Measurements from ENCODE around the gene TIFAB.

The TIFAB gene

DNA sequence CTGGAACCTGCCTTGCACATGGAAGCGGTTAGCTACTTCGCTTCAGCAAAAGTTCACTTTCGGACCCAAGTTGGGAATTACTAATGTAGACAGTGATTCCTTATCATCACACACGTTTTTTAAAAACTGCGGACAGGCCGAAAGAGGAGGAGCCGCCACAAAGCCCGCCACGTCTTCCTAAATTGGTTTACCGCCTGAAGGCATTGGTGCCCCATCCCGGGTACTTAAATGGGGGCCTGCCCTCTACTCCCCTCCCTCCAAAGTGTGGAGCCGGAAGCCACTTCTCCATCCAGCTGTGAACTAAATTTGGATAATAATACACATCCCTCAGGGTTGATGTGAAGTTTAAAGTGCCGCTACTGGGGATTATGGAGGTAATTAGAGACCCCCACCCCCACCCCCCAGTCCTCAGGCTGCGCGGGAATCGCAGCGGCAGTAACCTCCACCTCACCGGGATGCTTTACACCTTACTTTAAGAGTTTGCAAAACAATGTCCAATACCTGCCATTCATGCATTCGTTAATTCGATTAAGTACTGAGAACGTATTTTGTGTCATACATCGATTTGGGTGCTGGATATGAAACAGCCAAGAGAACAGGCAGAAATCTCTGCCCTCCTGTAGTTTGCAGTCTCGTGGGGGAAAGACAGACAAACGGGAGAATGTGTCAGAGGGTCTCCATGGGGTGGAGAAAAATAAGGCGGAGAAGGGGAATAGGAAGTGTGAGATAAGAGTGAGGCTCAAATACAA is 52.2 kb downstream of the TIFAB start:
- DNase-seq (ENCODE audit: low read depth): no peak
- TF ChIP-seq, protein P1, sequence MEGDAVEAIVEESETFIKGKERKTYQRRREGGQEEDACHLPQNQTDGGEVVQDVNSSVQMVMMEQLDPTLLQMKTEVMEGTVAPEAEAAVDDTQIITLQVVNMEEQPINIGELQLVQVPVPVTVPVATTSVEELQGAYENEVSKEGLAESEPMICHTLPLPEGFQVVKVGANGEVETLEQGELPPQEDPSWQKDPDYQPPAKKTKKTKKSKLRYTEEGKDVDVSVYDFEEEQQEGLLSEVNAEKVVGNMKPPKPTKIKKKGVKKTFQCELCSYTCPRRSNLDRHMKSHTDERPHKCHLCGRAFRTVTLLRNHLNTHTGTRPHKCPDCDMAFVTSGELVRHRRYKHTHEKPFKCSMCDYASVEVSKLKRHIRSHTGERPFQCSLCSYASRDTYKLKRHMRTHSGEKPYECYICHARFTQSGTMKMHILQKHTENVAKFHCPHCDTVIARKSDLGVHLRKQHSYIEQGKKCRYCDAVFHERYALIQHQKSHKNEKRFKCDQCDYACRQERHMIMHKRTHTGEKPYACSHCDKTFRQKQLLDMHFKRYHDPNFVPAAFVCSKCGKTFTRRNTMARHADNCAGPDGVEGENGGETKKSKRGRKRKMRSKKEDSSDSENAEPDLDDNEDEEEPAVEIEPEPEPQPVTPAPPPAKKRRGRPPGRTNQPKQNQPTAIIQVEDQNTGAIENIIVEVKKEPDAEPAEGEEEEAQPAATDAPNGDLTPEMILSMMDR (conservative IDR thresholded peaks at IDR 0.05; ENCODE audit: low read length): no peak
- peak overlapping the region; percentile 87 for H3K4me3 ChIP-seq (ENCODE audit: low read length)

- peak; percentile 86 for DNase-seq (ENCODE audit: low read depth)
- peak within 1 kb of the TSS; percentile 87 for H3K4me3 ChIP-seq (ENCODE audit: low read length)
- TF ChIP-seq, protein P1 (conservative IDR thresholded peaks at IDR 0.05; ENCODE audit: low read length): no peak
Observed at GRCh38 chr5:135398855-135399793, 53.0 kb downstream of the TIFAB start, which contains the start of gene MACROH2A1. TSS of gene MACROH2A1 (minus strand) at chr5:135399231. CDS start at chr5:135389093, 10,138 bp downstream.

- TF ChIP-seq, protein P1 (conservative IDR thresholded peaks at IDR 0.05; ENCODE audit: low read length): no peak
- peak; percentile 38 for DNase-seq (ENCODE audit: low read depth)
Observed at GRCh38 chr5:135398160-135398854, 53.8 kb downstream of the TIFAB start.

More at GRCh38 chr5:135398160-135398854, 53.8 kb downstream of the TIFAB start:
- peak overlapping the region; percentile 71 for H3K4me3 ChIP-seq (ENCODE audit: low read length)

All from AG10803 (cell line).